ACHN (cell line): ENCODE results near the gene TRMT44.

Experiments
- DNase-seq: peaks from one replicate; pipeline ENCODE4 v3.0.0-alpha.2; 2015
- in situ Hi-C: cut with HindIII; loops from 2 replicates; pipeline ENCODE4 v1.10.0; 2017; ENCODE audit warnings: low sequenced_read_pairs, low pct_ligation_motif_present, low pct_unique_long_range_greater_than_20kb

The TRMT44 gene, protein sequence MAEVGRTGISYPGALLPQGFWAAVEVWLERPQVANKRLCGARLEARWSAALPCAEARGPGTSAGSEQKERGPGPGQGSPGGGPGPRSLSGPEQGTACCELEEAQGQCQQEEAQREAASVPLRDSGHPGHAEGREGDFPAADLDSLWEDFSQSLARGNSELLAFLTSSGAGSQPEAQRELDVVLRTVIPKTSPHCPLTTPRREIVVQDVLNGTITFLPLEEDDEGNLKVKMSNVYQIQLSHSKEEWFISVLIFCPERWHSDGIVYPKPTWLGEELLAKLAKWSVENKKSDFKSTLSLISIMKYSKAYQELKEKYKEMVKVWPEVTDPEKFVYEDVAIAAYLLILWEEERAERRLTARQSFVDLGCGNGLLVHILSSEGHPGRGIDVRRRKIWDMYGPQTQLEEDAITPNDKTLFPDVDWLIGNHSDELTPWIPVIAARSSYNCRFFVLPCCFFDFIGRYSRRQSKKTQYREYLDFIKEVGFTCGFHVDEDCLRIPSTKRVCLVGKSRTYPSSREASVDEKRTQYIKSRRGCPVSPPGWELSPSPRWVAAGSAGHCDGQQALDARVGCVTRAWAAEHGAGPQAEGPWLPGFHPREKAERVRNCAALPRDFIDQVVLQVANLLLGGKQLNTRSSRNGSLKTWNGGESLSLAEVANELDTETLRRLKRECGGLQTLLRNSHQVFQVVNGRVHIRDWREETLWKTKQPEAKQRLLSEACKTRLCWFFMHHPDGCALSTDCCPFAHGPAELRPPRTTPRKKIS

DNA sequence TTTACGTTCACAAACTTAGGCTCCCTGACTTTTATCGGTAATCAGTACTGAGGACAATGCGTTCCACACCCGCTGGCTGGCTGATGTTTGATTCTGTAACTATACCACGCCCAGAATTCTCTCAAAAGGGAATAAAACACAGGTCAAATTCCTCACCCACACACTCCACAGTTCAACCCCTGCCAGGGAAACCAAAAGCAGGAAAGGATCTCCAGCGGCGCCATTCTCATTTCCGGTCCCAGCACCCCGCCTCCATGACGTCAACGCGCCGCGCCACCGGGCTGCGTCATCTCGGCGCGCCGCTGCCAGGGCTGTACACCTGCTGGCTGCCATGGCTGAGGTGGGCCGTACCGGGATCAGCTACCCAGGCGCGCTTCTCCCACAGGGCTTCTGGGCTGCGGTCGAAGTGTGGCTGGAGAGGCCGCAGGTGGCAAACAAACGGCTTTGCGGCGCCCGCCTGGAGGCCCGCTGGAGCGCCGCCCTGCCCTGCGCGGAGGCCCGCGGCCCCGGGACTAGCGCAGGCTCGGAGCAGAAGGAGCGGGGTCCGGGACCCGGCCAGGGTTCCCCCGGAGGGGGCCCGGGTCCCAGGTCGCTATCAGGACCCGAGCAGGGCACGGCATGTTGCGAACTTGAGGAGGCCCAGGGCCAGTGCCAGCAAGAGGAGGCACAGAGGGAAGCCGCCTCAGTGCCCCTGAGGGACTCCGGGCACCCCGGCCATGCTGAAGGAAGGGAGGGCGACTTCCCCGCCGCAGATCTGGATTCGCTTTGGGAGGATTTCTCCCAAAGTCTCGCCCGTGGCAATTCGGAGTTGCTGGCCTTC lies at the start of gene TRMT44, which contains the start of gene ACOX3:
Gene TRMT44, plus strand, starts transcription at position 286 of the 820 bp plus-strand sequence. Its CDS starts 46 bp downstream, at position 332.
Gene ACOX3, minus strand, starts transcription at position 232 of the 820 bp plus-strand sequence. CDS start 24,202 bp downstream, outside the sequence.
- DNase-seq: peak; percentile 90
- in situ Hi-C loops: no loop called here

DNA sequence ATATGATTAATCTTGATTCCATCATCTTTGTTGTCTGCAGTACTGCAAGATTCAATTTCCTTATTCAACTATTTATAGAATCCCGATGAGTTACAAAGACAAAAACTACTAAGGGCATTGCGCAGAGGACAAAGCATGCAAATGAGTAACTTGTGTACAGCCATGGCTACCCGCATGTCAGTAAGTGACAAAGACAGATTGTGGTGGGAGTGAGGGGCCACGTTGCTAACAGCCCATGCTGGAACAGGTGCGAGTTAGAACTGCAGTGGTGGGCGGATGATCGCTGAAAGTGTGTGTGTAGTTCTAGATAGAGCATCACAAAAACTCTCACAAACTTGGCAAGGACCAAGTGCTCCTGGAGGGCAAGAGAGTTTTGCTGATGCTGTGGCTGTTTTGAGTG lies 49.5 kb upstream of the TRMT44 start:
- in situ Hi-C loops: no loop called here
- no peak for DNase-seq

DNA sequence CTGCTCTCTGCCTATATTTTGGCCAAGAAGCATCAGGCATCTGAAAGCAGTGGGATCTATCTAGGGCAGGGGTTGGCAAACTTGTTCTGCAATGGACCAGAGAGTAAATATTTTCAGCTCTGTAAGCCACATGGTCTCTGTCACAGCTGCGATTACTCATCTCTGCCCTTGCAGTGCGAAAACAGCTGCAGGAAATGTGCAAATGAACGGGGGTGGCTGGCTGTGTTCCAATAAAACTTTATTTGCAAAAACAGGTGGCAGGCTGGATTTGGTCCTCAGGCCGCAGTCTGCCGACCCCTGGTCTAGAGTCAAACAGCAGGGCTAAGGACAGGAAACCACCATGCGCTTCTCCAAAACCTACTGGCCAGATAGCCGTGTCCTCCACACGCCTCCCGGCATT lies 48.6 kb upstream of the TRMT44 start:
- in situ Hi-C loops: no loop called here
- peak; percentile 8 for DNase-seq

DNA sequence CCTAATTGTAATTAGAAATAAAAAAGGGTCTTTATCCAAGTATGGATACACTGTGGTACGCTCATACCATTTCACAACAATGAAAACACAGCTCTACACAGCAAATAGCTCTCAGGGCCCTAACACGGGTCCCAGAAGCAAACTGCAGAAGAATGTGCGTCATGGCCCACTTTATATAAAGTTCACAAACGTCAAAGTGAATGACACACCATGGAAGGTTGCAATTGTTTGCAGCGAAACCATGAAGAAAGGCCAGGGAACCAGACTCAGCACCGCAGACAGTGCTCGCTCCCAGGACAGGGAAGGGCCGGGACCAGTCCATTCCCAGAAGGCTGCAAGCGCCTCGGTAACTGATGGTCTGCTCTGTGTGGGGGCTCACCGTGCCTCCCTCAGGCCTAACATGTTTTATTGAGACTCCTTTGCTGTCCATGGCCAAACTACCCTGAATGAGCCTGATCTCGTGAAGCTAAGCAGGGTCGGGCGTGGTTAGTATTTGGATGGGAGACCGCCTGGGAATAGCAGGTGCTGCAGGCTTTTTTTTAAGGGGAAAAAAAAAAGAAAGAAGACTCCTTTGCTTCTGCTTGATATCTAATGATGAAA lies 47.9 kb upstream of the TRMT44 start:
- in situ Hi-C loops: no loop called here
- DNase-seq: no peak

DNA sequence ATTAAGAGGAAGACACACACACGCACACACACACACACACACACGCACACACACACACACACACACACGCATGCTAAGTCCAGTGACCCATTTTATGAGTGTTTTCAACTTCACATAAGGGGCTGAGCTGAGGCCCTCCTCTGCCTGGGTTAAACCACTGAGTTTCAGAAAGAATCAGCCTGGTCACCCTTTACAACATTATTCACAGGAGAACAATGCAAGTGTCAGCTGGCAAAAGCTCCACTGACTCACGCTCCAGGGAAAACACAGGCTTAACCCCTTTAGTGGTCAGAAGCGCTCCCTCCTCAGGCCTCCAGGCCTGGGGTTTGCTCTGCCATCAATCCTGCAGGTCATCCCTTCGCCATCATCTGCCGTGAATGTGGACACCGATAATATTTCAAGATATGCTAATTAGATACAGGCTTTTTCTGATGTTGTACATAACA lies 47.0 kb upstream of the TRMT44 start:
- DNase-seq: peak; percentile 89
- in situ Hi-C loops: no loop called here

DNA sequence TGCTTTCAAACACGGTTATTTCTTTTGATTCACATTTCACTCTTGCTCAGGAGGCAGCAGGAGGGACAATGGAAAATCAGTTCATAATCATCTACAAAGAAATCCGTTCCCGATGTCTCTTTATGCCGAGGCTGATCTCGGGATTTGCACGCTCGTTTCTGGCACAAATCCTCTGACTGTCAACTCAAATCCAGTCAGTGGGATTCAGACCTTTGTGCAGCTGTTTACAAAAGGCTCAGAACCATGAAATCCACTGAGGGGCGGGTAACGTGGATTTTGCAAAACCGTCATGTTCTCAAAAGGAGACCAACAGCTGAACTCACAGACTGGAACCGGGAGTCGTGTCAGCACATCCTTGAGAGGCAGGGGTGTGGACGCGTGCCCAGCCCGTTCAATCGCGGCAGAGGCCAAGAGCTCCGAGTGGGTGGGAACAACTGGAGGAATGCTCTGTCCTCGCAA lies 46.5 kb upstream of the TRMT44 start:
- peak; percentile 43 for DNase-seq
- in situ Hi-C loops: no loop called here

DNA sequence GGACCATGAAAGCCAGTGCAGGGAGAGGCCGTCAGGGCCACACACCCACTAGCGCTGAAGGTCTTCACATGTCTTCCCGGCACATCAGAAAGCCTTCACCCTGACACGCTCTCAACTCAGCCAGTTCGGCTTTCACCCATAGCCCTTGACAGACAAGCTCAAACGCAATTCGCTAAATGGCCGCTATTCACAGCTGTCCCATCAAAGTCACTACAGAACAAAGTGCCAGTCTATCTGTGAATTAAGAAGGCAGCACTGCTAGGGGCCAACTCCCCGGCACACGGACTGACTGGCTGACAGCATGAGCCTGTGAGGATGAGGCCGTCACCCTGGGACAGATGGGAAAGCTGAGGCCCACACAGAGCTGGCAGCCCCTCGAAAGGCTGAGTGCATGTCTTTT lies 45.8 kb upstream of the TRMT44 start:
- DNase-seq: no peak
- in situ Hi-C loops: no loop called here

DNA sequence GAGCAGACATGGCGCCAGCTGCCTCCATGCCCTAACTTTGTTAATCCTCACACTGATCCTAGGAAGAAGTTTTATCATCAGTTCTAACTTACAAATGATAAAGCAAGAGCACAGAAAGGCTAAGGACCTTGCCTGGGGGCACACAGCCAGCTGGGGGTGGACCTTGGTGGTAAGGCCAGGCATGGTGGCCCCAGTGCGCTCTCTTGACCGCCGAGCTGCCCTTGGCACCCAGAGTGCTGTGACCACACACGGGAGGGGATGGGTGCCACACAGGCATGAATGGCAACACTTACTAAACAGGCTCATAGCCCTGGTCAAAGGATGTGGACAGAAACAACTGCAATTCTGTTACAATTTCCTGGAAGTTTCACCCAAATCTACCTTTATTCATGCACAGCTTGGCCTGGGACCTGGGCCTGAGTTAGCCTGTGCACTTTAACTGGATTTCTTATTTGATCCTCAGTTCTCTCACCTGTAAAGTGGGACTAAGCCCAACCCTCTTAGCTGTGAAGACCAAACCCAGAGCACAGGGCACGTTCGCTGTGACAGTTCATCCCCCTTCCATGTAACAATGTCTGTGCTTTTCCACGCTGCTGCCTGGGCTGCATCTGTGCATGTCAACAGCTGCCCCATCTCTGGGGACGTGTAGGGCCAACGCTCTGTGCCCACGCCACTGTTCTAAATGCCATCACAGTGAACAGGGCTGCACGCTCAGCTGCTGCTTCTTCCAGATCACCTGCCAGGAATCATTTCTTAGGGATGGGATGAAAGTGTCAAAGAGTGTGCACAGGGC lies 44.9 kb upstream of the TRMT44 start:
- in situ Hi-C loops: no loop called here

DNA sequence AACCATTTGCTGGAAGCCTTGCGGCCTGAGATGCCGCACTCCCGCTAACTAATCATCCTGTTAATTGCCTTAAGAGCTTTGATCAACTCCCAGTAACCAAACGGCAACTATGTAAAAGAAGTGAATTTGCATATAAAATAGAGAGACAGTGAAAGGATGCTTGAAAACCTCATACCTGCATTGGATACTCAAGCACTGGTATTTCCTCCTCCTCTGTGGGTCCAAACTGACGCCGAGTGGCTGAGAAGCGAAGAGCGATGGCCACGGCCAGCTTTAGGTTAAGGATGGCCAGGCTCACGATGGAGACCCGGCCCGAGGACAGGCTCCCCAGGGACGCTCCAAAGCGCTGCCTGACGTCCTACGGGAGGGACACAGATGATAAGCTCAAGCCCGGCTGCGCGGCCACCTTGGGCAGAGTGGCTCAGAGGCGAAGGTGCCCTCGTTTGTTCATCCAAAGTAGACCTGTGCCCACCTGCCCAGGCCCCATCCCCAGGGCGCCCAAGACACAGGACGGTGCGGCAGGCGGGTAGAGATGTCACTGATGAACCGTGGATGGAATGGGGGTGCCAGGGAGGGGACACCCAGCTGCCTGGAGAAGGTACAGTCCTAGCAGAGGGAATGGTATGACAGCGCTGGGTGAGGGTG lies 43.7 kb upstream of the TRMT44 start:
- in situ Hi-C loops: no loop called here
- DNase-seq: no peak

More for the DNA sequence above, 44.9 kb upstream of the TRMT44 start:
- DNase-seq: no peak

DNA sequence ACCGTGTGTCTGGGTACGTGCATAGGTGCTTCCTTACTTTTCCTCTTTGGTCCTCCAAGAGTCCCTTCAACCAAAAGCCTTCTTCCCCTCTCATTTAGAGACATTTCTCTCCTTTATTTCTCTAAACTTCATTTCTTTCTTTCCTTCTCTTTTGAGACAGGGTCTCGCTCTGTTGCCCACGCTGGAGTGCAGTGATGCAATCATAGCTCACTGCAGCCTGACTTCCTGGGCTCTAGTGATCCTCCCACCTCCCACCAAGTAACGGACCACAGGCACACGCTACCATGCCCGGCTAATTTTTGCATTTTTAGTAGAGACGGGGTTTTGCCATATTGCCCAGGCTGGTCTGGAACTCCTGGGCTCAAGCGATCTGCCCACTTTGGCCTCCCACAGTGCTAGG lies 42.2 kb upstream of the TRMT44 start:
- in situ Hi-C loops: no loop called here
- no peak for DNase-seq

DNA sequence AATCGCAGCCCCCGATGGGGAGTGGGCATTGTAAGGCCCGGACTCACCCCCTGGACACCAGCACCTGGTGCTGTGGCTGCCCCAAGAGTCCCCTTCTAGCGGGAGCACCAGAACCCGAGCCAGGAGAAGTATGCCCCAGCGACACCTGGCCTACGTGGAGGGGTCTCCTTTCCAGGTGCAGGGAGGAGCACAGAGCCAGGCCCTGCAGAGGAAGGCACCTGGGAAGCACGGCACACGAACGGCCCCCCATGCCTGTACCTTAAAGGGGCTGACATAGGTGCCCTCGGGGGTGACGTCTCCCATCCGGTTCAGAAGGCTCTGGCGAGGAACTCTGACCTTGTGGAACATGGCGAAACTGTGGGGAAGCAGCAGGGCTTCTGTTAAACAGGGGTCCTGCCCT lies 41.3 kb upstream of the TRMT44 start:
- in situ Hi-C loops: no loop called here
- DNase-seq: no peak

DNA sequence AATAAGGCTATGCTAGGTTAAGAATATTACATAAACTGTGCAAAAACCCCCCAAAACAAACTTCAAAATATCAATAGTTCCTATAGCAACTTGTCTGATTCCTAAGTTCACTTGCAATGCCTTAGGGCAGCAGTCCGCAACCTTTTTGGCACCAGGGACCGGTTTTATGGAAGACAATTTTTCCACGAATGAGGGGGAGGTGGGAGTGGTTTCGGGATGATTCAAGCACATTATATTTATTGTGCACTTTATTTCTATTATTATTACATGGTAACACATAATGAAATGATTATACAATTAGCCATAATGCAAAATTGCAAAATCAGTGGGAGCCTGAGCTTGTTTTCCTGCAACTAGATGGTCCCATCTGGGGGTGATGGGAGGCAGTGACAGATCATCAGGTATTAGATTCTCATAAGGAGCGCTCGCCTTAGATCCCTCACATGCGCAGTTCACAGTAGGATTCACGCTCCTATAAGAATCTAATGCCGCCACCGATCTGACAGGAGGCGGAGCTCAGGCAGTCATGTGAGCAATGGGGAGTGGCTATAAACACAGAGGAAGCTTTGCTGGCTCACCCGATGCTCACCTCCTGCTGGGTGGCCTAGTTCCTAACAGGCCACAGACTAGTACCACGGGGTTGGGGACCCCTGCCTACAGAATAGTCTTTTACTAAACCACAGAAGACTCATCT lies 39.8 kb upstream of the TRMT44 start:
- no peak for DNase-seq
- in situ Hi-C loops: no loop called here

DNA sequence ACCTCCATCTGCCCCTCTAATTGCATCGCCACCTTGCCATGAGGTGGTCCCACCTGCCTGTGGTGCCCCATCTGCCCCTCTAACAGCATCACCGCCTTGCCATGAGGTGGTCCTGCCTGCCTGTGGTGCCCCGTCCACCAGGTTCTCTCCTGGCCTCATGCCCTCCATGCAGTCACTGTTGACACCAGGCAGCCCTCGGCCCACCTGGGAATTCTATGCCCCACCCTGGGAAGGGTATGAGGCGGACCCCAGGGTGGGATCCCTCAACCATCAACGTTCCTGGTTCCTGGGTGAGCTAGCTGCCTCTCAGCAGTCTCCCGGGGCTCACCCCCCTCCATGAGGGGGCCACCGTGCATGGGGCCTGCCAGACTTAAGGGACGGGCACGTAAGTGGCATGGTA lies 38.9 kb upstream of the TRMT44 start:
- DNase-seq: no peak
- in situ Hi-C loops: no loop called here

DNA sequence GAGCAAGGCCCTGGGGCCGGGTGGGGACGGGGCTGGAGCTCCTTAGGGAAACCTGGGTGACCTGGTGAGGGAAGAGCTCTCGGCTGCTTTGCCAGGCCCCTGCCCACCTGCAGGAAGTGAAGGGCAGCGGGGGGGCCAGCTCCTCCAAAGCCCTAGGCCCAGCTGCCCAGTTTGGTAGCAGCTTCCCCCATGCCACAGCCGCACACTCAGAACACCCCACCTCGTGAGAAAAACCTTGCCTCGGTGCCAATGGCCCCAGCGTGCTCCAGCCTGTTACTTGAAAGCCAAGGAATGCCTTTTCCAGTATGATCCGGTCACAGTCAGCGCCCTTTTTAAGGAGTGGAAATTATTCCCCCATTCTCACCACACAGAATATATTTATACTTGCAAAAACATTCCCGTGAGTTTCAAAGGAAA lies 38.4 kb upstream of the TRMT44 start:
- in situ Hi-C loops: no loop called here
- DNase-seq: no peak

DNA sequence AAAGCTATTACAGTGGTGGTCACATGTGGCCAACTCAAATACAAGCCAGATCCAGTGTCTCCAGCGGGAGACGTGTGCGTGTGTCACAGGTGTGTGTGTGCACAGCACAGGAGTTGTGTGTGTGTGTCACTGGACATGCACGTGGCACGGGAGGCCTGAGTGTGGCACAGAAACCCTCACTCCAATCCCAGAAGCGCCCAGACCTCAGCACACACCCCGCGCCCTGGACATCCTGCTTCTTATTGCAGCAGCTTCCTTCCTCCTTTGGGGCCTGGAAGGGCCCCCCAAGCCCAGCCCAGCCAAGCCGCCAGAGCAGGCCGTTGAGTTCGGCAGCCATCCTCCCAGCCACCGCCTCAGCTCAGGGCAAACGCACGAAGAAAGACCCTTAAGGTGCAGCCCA lies 37.9 kb upstream of the TRMT44 start:
- in situ Hi-C loops: no loop called here
- DNase-seq: no peak

DNA sequence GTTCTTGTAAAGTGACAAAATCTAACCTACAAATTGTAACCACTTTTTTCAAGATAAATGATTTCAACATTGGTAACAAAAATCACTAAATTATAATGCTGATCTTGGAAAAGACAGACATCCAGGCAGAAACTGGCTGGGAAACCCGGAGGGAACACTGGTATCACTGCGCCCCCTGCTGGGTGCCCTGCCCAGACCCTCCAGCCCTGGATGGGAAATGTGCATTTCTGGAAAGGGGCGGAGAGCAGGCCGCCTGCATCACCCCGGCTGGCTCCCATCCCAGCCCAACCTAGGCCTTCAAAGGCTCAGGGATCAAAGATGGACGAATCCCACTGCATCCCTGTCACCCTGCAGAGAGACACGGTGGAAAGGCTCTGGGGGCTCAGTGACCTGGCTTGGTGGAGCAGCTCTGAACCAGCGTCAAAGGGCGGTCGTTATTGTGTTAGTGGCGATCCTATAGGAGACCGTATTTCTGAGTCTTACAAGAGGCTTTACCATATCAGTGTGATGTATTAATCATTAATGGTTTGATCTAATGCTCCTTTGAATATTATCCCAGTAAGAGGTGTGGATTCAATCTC lies 37.3 kb upstream of the TRMT44 start:
- in situ Hi-C loops: no loop called here
- peak; percentile 65 for DNase-seq
